ENCODE data around the gene CLEC16A.

DNA sequence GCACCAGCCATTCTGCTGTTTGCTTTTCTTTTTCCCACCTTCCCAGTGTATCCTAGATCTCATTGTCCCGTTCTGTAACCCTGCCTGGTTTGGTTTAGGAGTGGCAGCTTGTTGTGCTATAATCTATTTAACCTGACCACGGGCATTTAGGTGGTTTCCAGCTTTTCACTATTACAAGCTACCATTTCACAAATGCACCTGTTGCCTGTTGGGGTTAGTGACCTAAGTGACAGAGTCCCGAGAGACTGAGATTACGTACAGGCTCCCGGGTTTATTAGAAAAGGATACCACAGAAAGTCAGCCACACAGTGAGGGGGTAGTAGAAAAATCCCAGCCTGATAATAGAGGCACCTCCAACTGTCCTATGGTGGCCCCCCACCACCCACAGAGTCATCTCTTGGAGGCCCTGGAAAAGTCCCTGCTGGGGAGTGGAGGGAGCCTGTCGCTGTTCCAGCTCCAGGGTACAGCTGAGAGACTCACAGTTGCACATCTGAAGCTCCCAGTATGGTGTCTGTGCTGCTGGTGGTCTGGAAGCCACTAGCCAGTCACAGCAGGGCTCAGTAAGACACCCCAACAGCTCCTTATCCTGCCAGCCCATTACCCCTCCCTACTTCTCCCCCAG, 21.2 kb downstream of the CLEC16A start:
- TF ChIP-seq POLR2AphosphoS5 (IDR thresholded peaks at IDR 0.05): no peak
- TF ChIP-seq, protein P1, sequence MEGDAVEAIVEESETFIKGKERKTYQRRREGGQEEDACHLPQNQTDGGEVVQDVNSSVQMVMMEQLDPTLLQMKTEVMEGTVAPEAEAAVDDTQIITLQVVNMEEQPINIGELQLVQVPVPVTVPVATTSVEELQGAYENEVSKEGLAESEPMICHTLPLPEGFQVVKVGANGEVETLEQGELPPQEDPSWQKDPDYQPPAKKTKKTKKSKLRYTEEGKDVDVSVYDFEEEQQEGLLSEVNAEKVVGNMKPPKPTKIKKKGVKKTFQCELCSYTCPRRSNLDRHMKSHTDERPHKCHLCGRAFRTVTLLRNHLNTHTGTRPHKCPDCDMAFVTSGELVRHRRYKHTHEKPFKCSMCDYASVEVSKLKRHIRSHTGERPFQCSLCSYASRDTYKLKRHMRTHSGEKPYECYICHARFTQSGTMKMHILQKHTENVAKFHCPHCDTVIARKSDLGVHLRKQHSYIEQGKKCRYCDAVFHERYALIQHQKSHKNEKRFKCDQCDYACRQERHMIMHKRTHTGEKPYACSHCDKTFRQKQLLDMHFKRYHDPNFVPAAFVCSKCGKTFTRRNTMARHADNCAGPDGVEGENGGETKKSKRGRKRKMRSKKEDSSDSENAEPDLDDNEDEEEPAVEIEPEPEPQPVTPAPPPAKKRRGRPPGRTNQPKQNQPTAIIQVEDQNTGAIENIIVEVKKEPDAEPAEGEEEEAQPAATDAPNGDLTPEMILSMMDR (IDR thresholded peaks at IDR 0.05): no peak

Measured in breast epithelium (tissue), 3 donors.